Measurements from ENCODE around the gene ABLIM3. TPM values are rescaled to one million over a fixed set of nuclear protein-coding genes. Genes with fewer than 3 reads are reported as not detected.

ABLIM3 gene
- total and polyA plus RNA-seq, 2 donors (not counting 3 experiments of a cell fraction or from before 2014, with no cell fraction given): 16.7 to 42.1 TPM

DNA sequence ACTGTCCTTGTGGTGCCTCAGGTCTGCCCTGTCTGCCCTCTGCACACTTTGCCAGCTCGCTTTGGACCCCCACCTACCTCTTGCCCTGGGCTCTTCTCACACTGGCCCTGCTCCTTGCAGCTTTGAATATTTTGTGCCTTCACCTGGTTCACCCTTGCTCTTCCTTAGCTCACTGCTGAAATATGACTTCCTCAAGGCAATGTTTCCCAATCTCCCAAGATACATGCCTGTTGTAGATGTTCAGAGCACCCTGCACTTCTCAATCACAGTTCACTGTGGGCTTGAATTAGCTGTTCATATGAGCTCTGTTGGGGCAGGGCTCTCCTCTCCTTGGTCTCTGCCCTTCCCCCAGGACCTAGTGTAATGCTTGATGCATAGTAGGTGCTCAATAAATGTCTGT lies 138.4 kb downstream of the ABLIM3 start:
- no peaks in the 10 kb centered on the region for H3K79me2 ChIP-seq (ENCODE audit: control insufficient read depth, insufficient read depth, low read length)
- H3K9me3 ChIP-seq (replicated peaks; ENCODE audit: control insufficient read depth, insufficient read depth, low read length): no peaks in the 10 kb centered on the region
- POLR2A ChIA-PET: no interaction called here
- TF ChIP-seq, protein P1, sequence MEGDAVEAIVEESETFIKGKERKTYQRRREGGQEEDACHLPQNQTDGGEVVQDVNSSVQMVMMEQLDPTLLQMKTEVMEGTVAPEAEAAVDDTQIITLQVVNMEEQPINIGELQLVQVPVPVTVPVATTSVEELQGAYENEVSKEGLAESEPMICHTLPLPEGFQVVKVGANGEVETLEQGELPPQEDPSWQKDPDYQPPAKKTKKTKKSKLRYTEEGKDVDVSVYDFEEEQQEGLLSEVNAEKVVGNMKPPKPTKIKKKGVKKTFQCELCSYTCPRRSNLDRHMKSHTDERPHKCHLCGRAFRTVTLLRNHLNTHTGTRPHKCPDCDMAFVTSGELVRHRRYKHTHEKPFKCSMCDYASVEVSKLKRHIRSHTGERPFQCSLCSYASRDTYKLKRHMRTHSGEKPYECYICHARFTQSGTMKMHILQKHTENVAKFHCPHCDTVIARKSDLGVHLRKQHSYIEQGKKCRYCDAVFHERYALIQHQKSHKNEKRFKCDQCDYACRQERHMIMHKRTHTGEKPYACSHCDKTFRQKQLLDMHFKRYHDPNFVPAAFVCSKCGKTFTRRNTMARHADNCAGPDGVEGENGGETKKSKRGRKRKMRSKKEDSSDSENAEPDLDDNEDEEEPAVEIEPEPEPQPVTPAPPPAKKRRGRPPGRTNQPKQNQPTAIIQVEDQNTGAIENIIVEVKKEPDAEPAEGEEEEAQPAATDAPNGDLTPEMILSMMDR (IDR thresholded peaks at IDR 0.05; ENCODE audit: extremely low read depth in 1 of 2, insufficient read depth in 1 of 2, low read depth in 1 of 2, low read length in 2 of 2): no peak
- TF ChIP-seq EZH2 (IDR thresholded peaks at IDR 0.05; ENCODE audit: borderline replicate concordance, low read depth, low read length, severe bottlenecking) (no peak), FOS (IDR thresholded peaks at IDR 0.05; ENCODE audit: borderline replicate concordance, insufficient read depth, low read length) (no peak), GATA2 (IDR thresholded peaks at IDR 0.05; ENCODE audit: insufficient read depth, insufficient read length, low read depth, low read length) (no peak), JUN (IDR thresholded peaks at IDR 0.05; ENCODE audit: borderline replicate concordance, insufficient read depth, insufficient read length, low read depth) (no peak), MYC (IDR thresholded peaks at IDR 0.05; ENCODE audit: low read depth, low read length) (no peak), POLR2A (IDR thresholded peaks at IDR 0.05; ENCODE audit: low read depth, low read length) (no peak), POLR2AphosphoS5 (IDR thresholded peaks at IDR 0.05; ENCODE audit: insufficient read depth, low read depth, low read length) (no peak)
- TF ChIP-seq, protein P2, sequence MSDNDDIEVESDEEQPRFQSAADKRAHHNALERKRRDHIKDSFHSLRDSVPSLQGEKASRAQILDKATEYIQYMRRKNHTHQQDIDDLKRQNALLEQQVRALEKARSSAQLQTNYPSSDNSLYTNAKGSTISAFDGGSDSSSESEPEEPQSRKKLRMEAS (IDR thresholded peaks at IDR 0.05; ENCODE audit: insufficient read depth, insufficient read length): no peak
- BruUV-seq (replicated peaks): no TSS peak
- H2AFZ ChIP-seq (ENCODE audit: low read depth, low read length): no peak overlapping the region
- H3K4me1 ChIP-seq (ENCODE audit: control insufficient read depth, extremely low read depth, insufficient read depth, low read length): peaks cover 4% of the 10 kb centered on the region
- FAIRE-seq (no peak), DNase-seq (ENCODE audit: low read depth, low spot score) (no peak)
- no peaks in the 10 kb centered on the region for H3K9me1 ChIP-seq (replicated peaks; ENCODE audit: control insufficient read depth, extremely low read depth, insufficient read depth, low read length)
- CTCF ChIA-PET: interaction anchor here (1.0 to 1.6 kb wide), 8 partner anchors 9 to 154 kb away, joined by 3 to 10 read pairs (median 4); no protein-coding TSS in a partner anchor
- H3K36me3 ChIP-seq (ENCODE audit: control insufficient read depth in 2 of 2, extremely low read depth in 1 of 2, insufficient read depth in 2 of 2, low read length in 2 of 2): no peaks in the 10 kb centered on the region
- H3K4me2 ChIP-seq (ENCODE audit: insufficient read depth, low read length): no peak overlapping the region
- H3K27me3 ChIP-seq (ENCODE audit: control insufficient read depth in 2 of 2, insufficient read depth in 2 of 2, low read length in 2 of 2): no peaks in the 10 kb centered on the region
- no peak overlapping the region for H3K27ac ChIP-seq (ENCODE audit: insufficient read depth, low read depth, low read length)
- intact Hi-C loops (cut with micrococcal nuclease): no loop called here
- H3K9ac ChIP-seq (replicated peaks; ENCODE audit: extremely low read depth, insufficient read depth, low read length): no peak overlapping the region
- dilution Hi-C loops (cut with MboI; ENCODE audit: extremely low pct_ligation_motif_present, low sequenced_read_pairs): no loop called here
- H4K20me1 ChIP-seq (replicated peaks; ENCODE audit: control insufficient read depth, extremely low read depth, insufficient read depth, low read length): no peaks in the 10 kb centered on the region
- no peak overlapping the region for H3K4me3 ChIP-seq (replicated peaks in 1 of 3; ENCODE audit: insufficient read depth in 1 of 3, low read depth in 1 of 3, low read length in 3 of 3)
